PC-9 (cell line): Measurements from ENCODE around the gene ABHD16A. TPM values are rescaled to one million over a fixed set of nuclear protein-coding genes. Genes with fewer than 3 reads are reported as not detected.
A peak's percentile ranks its signal among the peaks of the same experiment; 100 is the strongest.

Source experiments
- BruUV-seq: library from RNA; stranded (reverse); fragments of 400-500 nt; replicated peaks from 2 replicates; lab custom pipeline; 2021; lab: Mats Ljungman, UMichigan
- CTCF ChIA-PET: fragments of 300-600 bp; sonication (Branson Sonifier 250); formaldehyde crosslinking; loops from one replicate; lab custom pipeline; 2022; ENCODE audit warnings: antibody characterized with exemption; lab: Charles Lee
- POLR2A ChIA-PET: fragments of 300-600 bp; sonication (Branson Sonifier 250); formaldehyde crosslinking; loops from one replicate; lab custom pipeline; 2022; ENCODE audit warnings: antibody characterized with exemption; ENCODE audit not compliant: unreplicated experiment; lab: Charles Lee
- DNase-seq, 2 experiments: peaks; one replicate each; pipeline versions ENCODE4 v3.0.0 to v3.0.0-alpha.2; 2015 to 2022; ENCODE audit warnings: mixed read lengths in 1 of 2
- H2AFZ ChIP-seq: fragments of 200-600 bp; sonication (generic); 2 replicates; pipeline ENCODE4 v1.8.1; 2017; ENCODE audit warnings: antibody characterized with exemption
- H3F3A ChIP-seq: fragments of 200-600 bp; sonication (generic); 2 replicates; pipeline ENCODE4 v1.8.1; 2017; ENCODE audit warnings: antibody characterized with exemption, mild to moderate bottlenecking, low read depth; ENCODE audit not compliant: insufficient read depth
- H3K27ac ChIP-seq: fragments of 200-600 bp; sonication (generic); 2 replicates; pipeline ENCODE4 v1.6.1; 2016; ENCODE audit warnings: mixed run types
- H3K27me3 ChIP-seq: fragments of 200-600 bp; sonication (generic); 2 replicates; pipeline ENCODE4 v1.6.1; 2016; ENCODE audit warnings: low read depth, mixed run types; ENCODE audit not compliant: insufficient read depth
- H3K36me3 ChIP-seq: fragments of 200-600 bp; sonication (generic); 2 replicates; pipeline ENCODE4 v1.6.1; 2016; ENCODE audit warnings: low read depth, mixed run types
- H3K4me1 ChIP-seq: fragments of 200-600 bp; sonication (generic); replicated peaks from 2 replicates; pipeline ENCODE4 v1.6.1; 2016; ENCODE audit warnings: mixed run types; ENCODE audit not compliant: insufficient read depth
- H3K4me2 ChIP-seq: fragments of 200-600 bp; sonication (generic); 2 replicates; pipeline ENCODE4 v1.6.1; 2017; ENCODE audit warnings: mixed run types
- H3K4me3 ChIP-seq: fragments of 200-600 bp; sonication (generic); 2 replicates; pipeline ENCODE4 v1.6.1; 2016; ENCODE audit warnings: mixed run types
- H3K79me2 ChIP-seq: fragments of 200-600 bp; sonication (generic); 2 replicates; pipeline ENCODE4 v1.6.1; 2017; ENCODE audit warnings: low read depth, mixed run types
- H3K9me2 ChIP-seq: fragments of 200-600 bp; sonication (generic); 2 replicates; pipeline ENCODE4 v1.8.1; 2017; ENCODE audit warnings: mild to moderate bottlenecking; ENCODE audit not compliant: insufficient read depth
- H3K9me3 ChIP-seq: fragments of 200-600 bp; sonication (generic); 2 replicates; pipeline ENCODE4 v1.8.1; 2016; ENCODE audit warnings: low read depth; ENCODE audit not compliant: insufficient read depth
- H4K20me1 ChIP-seq: fragments of 200-600 bp; sonication (generic); 2 replicates; pipeline ENCODE4 v1.8.1; 2017; ENCODE audit not compliant: insufficient read depth
- EZH2 ChIP-seq: fragments of 200-600 bp; sonication (generic); IDR thresholded peaks from 2 replicates; pipeline ENCODE4 v1.8.0; 2017; ENCODE audit warnings: antibody characterized with exemption, low read depth
- intact Hi-C: fragments of 100-400 bp; cut with micrococcal nuclease; formaldehyde crosslinking; loops from one replicate; pipeline ENCODE4 v1.10.0; 2022; ENCODE audit not compliant: unreplicated experiment
- total RNA-seq: library from RNA; stranded (reverse); gene quantifications from 2 replicates; pipeline ENCODE4 v1.2.3, GENCODE V29; 2021
- TF ChIP-seq, protein P1 (sequence below): fragments of 200-600 bp; sonication (generic); conservative IDR thresholded peaks from 2 replicates; pipeline ENCODE4 v1.6.1; 2017; ENCODE audit warnings: mixed run types, antibody characterized with exemption, mild to moderate bottlenecking, moderate library complexity

Gene ABHD16A
- total RNA-seq, 1 experiment from 2014 or later: 35.2 TPM

DNA sequence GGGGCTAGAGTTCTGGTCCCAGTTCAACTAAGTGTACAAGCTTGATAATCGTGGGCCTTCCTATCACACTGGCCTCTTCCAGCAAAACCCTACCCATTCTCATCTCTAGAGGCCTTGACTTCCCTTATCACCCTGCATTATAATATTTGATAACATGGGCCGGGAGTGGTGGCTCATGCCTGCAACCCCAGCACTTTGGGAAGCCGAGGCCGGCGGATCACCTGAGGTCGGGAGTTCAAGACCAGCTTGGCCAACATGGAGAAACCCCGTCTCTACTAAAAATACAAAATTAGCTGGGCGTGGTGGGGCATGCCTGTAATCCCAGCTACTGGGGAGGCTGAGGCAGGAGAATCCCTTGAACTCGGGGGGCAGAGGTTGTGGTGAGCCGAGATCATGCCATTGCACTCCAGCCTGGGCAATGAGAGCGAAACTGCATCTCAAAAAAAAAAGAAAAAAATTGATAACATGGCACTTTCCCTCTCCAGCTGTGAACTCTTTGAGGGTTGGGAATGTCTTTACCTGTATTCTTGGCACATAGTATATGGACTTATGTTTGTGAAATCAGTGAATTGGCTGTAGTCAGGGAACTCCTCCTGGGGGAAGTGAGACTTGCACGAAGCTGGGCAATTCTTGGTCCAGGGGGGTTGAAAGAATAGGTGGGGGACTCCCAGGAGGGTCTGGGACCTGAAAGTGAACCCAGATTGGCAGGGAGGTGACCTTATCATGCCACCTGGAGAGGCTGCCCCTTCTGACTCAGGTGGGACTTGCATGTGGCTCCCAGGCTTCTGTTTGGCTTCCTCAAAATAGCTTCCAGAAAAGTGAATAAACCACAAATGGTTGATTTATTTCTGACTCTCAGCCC lies 41.6 kb downstream of the ABHD16A start:
- Histone ChIP-seq H4K20me1 (0 out of 2 replicates have a peak, but pooled peaks cover 7% of the 10 kb centered on the region), H3K4me2 (peak overlapping the region; percentile 88), H3K79me2 (peaks cover 61% of the 10 kb centered on the region), H3F3A (peaks cover 23% of the 10 kb centered on the region), H3K9me3 (no peaks in the 10 kb centered on the region), H3K9me2 (no peaks in the 10 kb centered on the region), H3K4me1 (peaks cover 26% of the 10 kb centered on the region), H3K27me3 (no peaks in the 10 kb centered on the region), H3K27ac (peak overlapping the region; percentile 71; the same call in 1 of the 2 replicates), H3K4me3 (peak overlapping the region; percentile 79; the same call in 1 of the 2 replicates), H2AFZ (peak overlapping the region; percentile 81; the same call in 1 of the 2 replicates), H3K36me3 (0 out of 2 replicates have a peak, but pooled peaks cover 10% of the 10 kb centered on the region)
- BruUV-seq: no TSS peak
- TF ChIP-seq EZH2: no peak
- TF ChIP-seq, protein P1, sequence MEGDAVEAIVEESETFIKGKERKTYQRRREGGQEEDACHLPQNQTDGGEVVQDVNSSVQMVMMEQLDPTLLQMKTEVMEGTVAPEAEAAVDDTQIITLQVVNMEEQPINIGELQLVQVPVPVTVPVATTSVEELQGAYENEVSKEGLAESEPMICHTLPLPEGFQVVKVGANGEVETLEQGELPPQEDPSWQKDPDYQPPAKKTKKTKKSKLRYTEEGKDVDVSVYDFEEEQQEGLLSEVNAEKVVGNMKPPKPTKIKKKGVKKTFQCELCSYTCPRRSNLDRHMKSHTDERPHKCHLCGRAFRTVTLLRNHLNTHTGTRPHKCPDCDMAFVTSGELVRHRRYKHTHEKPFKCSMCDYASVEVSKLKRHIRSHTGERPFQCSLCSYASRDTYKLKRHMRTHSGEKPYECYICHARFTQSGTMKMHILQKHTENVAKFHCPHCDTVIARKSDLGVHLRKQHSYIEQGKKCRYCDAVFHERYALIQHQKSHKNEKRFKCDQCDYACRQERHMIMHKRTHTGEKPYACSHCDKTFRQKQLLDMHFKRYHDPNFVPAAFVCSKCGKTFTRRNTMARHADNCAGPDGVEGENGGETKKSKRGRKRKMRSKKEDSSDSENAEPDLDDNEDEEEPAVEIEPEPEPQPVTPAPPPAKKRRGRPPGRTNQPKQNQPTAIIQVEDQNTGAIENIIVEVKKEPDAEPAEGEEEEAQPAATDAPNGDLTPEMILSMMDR: no peak
- DNase-seq: no peak
- CTCF ChIA-PET: no interaction called here
- intact Hi-C loops: loop anchor here (10.0 kb wide), 1 partner anchor 513 kb away; the partner anchor contains the start of genes AGPAT1 and RNF5
- POLR2A ChIA-PET: interaction anchor here (0.7 to 0.9 kb wide), 2 partner anchors 10 to 415 kb away, joined by 4 to 5 read pairs; no protein-coding TSS in a partner anchor

- TF ChIP-seq EZH2: no peak
- TF ChIP-seq, protein P1: no peak
- ChIA-PET POLR2A (interaction anchor here (0.5 to 0.9 kb wide), 6 partner anchors 8 to 416 kb away, joined by 4 to 26 read pairs (median 4); partner anchors contain the start of genes BAG6 and NFKBIL1), CTCF (interaction anchor here (0.6 to 1.0 kb wide), 2 partner anchors 73 to 109 kb away, joined by 3 to 13 read pairs; no protein-coding TSS in a partner anchor)
- Histone ChIP-seq H3K4me1 (peaks cover 26% of the 10 kb centered on the region), H3K4me2 (peak within 1 kb of the TSS; percentile 88), H3K36me3 (0 out of 2 replicates have a peak, but pooled peaks cover 10% of the 10 kb centered on the region), H3K9me3 (no peaks in the 10 kb centered on the region), H4K20me1 (0 out of 2 replicates have a peak, but pooled peaks cover 7% of the 10 kb centered on the region), H3K79me2 (peaks cover 55% of the 10 kb centered on the region), H3K9me2 (no peaks in the 10 kb centered on the region), H3K27ac (peak within 1 kb of the TSS; percentile 71), H3K27me3 (no peaks in the 10 kb centered on the region), H3K4me3 (peak within 1 kb of the TSS; percentile 79), H2AFZ (peak within 1 kb of the TSS; percentile 81), H3F3A (peaks cover 23% of the 10 kb centered on the region)
- intact Hi-C loops: loop anchor here (1.0 to 10.0 kb wide), 2 partner anchors 8 to 514 kb away; partner anchors contain the start of genes AGPAT1, BAG6 and RNF5
- BruUV-seq: TSS peak; percentile 43
- peak; percentile 66 to 82 for DNase-seq
These were observed 42.5 kb downstream of the ABHD16A start, which contains the start of gene C6orf47 for GRCh38 chr6:31660381-31661261. TSS of gene C6orf47 (minus strand) at chr6:31660778. CDS start at chr6:31659947, 831 bp downstream.
